ENCODE results near the gene SLC22A3. TPM values are rescaled to one million over a fixed set of nuclear protein-coding genes. Genes with fewer than 3 reads are reported as not detected.

The SLC22A3 gene
- total and polyA plus RNA-seq, 11 donors: 0.45 to 3.0 (median 0.75) TPM

GRCh38 chr6:160315310-160315709, 32.9 kb upstream of the SLC22A3 start:
- intact Hi-C loops (cut with DNase I): no loop called here
- no peaks in the 10 kb centered on the region for H3K4me1 ChIP-seq
- no peak for TF ChIP-seq CTCF (IDR thresholded peaks at IDR 0.05)
- TF ChIP-seq POLR2A (IDR thresholded peaks at IDR 0.05): no peak

DNA sequence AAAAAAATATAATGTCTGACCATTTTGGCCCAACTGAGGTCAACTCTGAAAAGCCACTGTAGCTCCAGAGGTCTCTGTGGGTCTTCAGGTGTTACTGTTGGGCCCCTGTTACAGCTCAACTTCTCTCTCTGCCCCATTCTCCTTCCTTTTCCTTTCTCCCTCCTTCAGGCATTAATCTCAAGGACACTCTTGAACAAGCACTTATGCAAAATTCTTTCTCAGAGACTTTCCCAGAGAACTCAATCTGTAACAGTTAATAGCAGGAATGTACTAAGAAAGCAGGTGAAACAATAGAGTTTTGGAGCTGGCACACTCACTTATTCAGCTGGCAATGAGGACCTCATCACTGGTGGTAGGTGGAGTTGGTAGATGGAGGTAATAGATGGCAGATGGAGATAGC, 31.9 kb upstream of the SLC22A3 start:
- Histone ChIP-seq H3K4me3 (no peak overlapping the region), H3K27ac (no peak overlapping the region), H3K9me3 (peaks cover 0 to 34% (median 21%) of the 10 kb centered on the region in 12 donors), H3K27me3 (no peaks in the 10 kb centered on the region), H3K36me3 (no peaks in the 10 kb centered on the region), H3K4me1 (no peaks in the 10 kb centered on the region)
- TF ChIP-seq POLR2A (IDR thresholded peaks at IDR 0.05): no peak
- TF ChIP-seq CTCF (IDR thresholded peaks at IDR 0.05): no peak
- intact Hi-C loops (cut with DNase I): no loop called here
- DNase-seq: no peak
- ATAC-seq: no peak

More at GRCh38 chr6:160315310-160315709, 32.9 kb upstream of the SLC22A3 start:
- DNase-seq: no peak
- Histone ChIP-seq H3K36me3 (no peaks in the 10 kb centered on the region), H3K27ac (no peak overlapping the region), H3K4me3 (no peak overlapping the region), H3K9me3 (peaks cover 0 to 41% (median 23%) of the 10 kb centered on the region in 12 donors), H3K27me3 (no peaks in the 10 kb centered on the region)
- 86 to 96% (median 92%) methylated on average over 1 of the region's 1 CpG for WGBS, 4 donors
- no peak for ATAC-seq

DNA sequence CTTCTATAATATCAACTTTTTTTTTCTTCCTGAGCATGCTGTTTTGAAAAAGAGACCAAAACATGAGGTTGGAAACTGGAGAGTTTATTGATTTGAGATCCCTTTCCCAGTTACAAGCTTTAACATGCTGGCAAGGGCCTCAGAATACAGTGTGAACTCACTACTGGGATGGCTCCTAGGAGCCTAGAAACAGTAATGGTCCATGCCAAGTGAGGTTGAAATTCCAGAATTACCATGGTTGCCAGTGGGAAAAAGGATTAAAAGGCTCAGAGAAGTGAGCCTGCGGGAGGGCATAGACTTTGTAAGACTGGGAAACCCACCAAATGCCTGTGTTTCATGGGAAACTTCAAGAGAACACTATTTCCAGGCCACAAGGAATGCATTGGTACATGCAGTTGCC, 28.9 kb upstream of the SLC22A3 start:
- DNase-seq (no peak), ATAC-seq (no peak)
- peaks cover 0 to 15% (median 2%) of the 10 kb centered on the region in 12 donors for H3K9me3 ChIP-seq
- H3K27ac ChIP-seq: no peak overlapping the region
- TF ChIP-seq CTCF (IDR thresholded peaks at IDR 0.05) (no peak), POLR2A (IDR thresholded peaks at IDR 0.05) (no peak)
- no peaks in the 10 kb centered on the region for H3K36me3 ChIP-seq
- no peaks in the 10 kb centered on the region for H3K27me3 ChIP-seq
- WGBS, 4 donors: 74 to 87% (median 85%) methylated on average over 1 of the region's 1 CpG
- no peak overlapping the region for H3K4me3 ChIP-seq
- H3K4me1 ChIP-seq: no peaks in the 10 kb centered on the region
- intact Hi-C loops (cut with DNase I): no loop called here

GRCh38 chr6:160321729-160322505, 26.3 kb upstream of the SLC22A3 start:
- 68 to 84% (median 78%) methylated on average over 5 of the region's 5 CpGs for WGBS, 4 donors
- no peak for ATAC-seq
- intact Hi-C loops (cut with DNase I): no loop called here

More at GRCh38 chr6:160321729-160322505, 26.3 kb upstream of the SLC22A3 start:
- Histone ChIP-seq H3K4me3 (no peak overlapping the region), H3K36me3 (no peaks in the 10 kb centered on the region), H3K9me3 (peaks cover 0 to 12% (median 0%) of the 10 kb centered on the region in 12 donors), H3K27ac (no peak overlapping the region), H3K4me1 (no peaks in the 10 kb centered on the region), H3K27me3 (no peaks in the 10 kb centered on the region)
- no peak for TF ChIP-seq POLR2A (IDR thresholded peaks at IDR 0.05)
- TF ChIP-seq CTCF (IDR thresholded peaks at IDR 0.05): no peak
- no peak for DNase-seq
